IPS-15b (cell line): ENCODE measurements around the gene DNAJB2.

Experiments
- H3K27me3 ChIP-seq: one replicate; pipeline ENCODE4 v1.6.1; 2013; ENCODE audit warnings: low read length; ENCODE audit not compliant: control insufficient read depth, insufficient read depth
- H3K36me3 ChIP-seq: one replicate; pipeline ENCODE4 v1.6.1; 2013; ENCODE audit warnings: low read length; ENCODE audit not compliant: control insufficient read depth, insufficient read depth
- H3K4me1 ChIP-seq: one replicate; pipeline ENCODE4 v1.6.1; 2013; ENCODE audit warnings: mild to moderate bottlenecking, low read length; ENCODE audit not compliant: control insufficient read depth, insufficient read depth
- H3K4me3 ChIP-seq: one replicate; pipeline ENCODE4 v1.5.1; 2013; ENCODE audit warnings: low read depth, low read length
- H3K9ac ChIP-seq: one replicate; pipeline ENCODE4 v1.6.1; 2013; ENCODE audit warnings: low read depth, mild to moderate bottlenecking, low read length
- H3K9me3 ChIP-seq: one replicate; pipeline ENCODE4 v1.6.1; 2013; ENCODE audit warnings: mild to moderate bottlenecking, low read length; ENCODE audit not compliant: control insufficient read depth, insufficient read depth

Gene DNAJB2

DNA sequence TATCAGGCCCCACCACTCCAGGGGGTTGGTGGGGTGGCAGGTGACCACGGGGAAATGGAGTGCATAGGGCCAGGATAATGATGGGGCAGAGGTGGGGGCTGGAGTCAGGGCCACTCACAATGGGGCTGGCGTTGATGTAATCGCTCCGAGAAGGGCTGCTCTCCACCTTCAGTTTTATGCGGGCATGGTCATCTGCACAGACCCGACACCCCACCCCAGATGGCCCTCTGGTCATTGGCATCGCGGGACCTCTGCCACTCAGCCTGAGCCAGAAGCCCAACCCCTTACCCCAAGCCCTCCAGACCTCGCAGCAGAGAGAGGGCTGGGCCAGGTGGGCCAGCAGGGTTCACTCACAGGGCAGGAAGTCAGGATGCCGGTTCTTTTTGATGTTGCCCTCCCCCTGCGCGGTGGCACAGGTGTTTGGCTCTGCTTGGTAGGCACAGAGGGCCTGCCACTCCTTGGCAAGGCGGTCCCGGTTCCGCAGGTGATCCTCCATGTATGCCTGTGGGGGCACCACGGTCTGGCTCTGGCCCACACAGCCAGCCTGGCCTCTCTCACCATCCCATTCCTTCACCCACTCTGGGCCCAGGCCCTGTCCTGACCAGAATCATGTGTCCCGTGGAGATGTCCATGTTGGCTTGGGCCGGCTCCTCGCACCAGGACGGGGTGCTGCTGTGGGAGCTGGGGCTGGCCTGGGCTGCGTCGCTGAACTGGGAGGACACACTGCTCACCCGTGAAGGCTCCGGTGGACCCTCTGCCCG is 17.6 kb downstream of the DNAJB2 start:
- no peak overlapping the region for H3K9ac ChIP-seq

DNA sequence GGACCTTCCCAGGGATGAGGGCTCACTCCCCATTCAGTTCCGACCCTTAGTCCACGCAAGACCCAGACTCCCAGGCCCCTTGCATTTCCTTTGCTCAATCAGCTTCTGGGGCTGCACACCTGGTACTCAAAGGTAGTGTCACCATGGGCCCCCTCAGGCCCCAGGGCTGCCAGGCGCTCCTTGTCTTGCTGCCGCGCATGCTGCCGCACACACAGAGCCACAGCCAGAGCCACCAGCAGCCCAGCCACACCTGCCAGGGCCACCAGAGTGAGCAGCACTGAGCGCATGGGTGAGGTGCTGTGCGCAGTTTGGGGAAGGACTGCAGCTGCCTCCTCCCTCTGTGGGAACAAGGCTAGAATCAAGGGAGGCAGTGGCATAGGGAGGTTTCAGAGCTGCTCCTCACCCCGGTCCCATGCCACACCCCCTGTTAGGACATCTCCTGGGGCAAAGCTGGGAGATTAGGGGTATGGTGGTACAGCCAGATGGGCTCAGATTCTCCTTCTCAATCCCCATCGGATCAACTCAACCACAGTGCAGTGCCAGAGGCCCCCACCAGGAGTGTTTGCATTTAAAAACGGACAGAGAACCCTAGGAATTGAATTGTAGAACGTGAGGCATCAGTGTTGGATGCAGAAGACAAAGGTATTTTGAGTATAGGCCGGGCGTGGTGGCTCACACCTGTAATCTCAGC is 18.7 kb downstream of the DNAJB2 start:
- Histone ChIP-seq H3K9me3 (no peaks in the 10 kb centered on the region), H3K9ac (no peak overlapping the region), H3K27me3 (peaks cover 30% of the 10 kb centered on the region), H3K36me3 (peaks cover 3% of the 10 kb centered on the region), H3K4me3 (no peak overlapping the region), H3K4me1 (no peaks in the 10 kb centered on the region)

More for the DNA sequence above, 17.6 kb downstream of the DNAJB2 start:
- no peaks in the 10 kb centered on the region for H3K4me1 ChIP-seq
- no peak overlapping the region for H3K4me3 ChIP-seq
- H3K27me3 ChIP-seq = peaks cover 30% of the 10 kb centered on the region
- H3K9me3 ChIP-seq = no peaks in the 10 kb centered on the region
- peaks cover 3% of the 10 kb centered on the region for H3K36me3 ChIP-seq

DNA sequence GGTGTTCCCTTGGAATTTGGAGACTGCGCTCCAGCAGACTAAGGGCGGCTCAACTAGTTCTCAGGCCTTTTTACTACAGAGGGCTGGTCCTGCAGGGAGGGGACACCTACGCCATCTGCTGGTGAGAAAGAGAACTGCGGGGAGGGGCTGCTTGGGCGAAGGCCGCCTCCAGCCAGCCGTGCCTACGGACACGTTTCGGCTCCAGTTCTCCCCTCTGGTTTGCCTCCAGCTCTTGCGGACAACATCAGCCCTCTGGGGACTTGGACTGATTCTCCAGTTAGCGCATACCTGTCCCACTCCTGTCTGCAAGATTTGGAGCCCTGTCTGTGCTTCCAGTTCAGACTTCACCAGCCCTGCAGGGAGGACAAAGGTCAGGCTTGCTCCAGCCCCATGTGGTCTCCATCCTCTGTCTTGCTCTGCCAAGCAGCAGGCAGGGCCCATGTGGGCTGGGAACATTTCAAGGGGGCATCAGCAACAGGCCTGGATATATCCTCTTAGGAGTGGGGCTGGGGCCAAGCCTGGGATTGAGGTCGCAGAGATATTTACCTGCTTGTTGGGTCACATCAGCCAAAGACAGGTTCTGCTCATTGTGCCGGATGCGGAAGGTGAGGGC is 19.7 kb downstream of the DNAJB2 start:
- H3K9ac ChIP-seq = no peak overlapping the region
- H3K4me1 ChIP-seq = no peaks in the 10 kb centered on the region
- H3K27me3 ChIP-seq = peaks cover 23% of the 10 kb centered on the region
- H3K36me3 ChIP-seq = peaks cover 3% of the 10 kb centered on the region
- H3K4me3 ChIP-seq = no peak overlapping the region
- H3K9me3 ChIP-seq = no peaks in the 10 kb centered on the region

DNA sequence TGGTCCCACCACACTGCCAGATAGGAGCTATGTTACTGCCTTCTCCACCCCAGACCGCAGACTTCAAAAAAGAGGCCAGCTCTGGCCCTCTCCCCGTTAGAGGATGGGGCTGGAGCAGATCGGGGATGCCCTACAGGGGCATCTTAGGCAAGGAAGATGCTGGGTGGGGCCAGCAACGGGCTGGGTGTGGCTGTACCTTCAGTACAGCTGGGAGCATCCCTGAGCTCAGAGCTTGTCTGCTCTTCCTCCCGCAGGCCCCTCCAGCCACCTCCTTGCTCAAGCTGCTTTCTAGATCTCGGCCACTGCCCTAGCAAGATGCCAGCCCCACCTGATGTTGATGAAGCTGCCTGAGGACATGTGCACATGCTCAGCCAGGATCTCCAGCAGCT is 20.2 kb downstream of the DNAJB2 start:
- Histone ChIP-seq H3K36me3 (peaks cover 3% of the 10 kb centered on the region), H3K9me3 (no peaks in the 10 kb centered on the region), H3K9ac (no peak overlapping the region), H3K27me3 (peaks cover 19% of the 10 kb centered on the region), H3K4me1 (no peaks in the 10 kb centered on the region), H3K4me3 (no peak overlapping the region)

DNA sequence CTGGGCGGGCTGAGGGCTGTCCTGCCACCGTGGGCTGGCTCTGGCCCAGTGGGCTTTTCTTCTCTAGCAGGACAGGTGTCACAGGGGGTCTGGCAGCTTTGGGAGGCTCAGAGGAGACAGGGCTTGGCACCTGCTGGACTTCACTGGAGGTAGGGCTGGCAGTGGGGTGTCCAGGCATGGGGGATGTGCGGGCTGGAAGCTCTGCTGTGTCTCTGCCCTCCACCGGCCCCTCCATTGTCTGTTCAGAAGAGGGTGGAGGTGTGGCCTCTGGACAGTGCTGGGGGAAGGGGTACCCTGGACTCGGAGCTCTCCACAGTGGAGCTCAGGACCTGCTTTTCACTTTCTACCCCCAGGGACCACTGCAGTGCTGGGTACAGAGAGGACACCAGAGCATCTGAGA is 20.9 kb downstream of the DNAJB2 start:
- Histone ChIP-seq H3K4me1 (no peaks in the 10 kb centered on the region), H3K9me3 (no peaks in the 10 kb centered on the region), H3K4me3 (no peak overlapping the region), H3K36me3 (peaks cover 3% of the 10 kb centered on the region), H3K27me3 (peaks cover 19% of the 10 kb centered on the region), H3K9ac (no peak overlapping the region)

DNA sequence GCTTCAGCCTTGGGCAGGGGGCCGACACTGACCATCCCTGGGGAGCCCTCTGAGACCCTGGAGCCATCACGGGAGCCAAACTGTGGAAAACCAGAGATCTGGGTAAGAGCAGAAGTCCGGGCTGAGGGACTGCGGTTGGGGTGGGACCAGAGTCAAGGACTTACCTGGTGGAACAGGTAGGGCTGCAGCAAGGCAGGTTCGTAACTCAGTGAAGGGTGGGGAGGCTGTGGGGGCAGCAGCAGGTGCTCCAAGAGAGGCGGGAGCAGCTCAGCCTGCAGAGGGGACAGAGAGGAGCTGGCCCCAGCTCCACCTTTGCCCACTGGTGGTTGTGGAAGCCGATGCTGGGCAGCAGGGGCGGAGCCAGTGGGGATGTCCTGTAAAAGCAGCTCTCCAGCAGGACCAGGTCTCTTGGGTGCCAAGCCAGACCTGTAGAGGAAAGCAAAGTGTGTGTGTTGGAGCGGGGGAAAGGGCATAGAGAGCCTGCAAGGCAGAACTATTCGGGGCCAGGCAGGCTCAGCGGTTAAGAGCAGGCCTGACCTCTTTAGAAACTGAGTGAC is 23.3 kb downstream of the DNAJB2 start:
- Histone ChIP-seq H3K4me1 (peaks cover 1% of the 10 kb centered on the region), H3K9ac (no peak overlapping the region), H3K36me3 (no peaks in the 10 kb centered on the region), H3K4me3 (no peak overlapping the region), H3K9me3 (no peaks in the 10 kb centered on the region), H3K27me3 (peaks cover 16% of the 10 kb centered on the region)

DNA sequence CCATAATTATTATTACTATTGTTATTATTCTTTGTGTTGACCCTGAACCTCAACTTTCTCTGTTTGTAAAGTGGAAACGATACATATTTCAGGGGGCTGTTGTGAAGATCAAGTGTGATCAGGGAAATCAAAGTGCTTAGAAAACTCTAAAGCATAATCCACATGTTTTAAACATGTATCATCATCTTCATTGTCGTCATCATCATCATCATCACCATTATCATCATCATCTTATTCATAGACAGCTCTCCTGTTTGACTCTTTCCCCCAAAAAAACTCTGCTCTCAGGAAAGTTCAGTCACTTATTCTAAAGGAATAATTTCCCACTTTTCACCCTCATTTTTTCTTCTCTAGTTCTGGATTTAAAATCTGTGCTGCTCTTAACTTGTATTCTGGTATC is 25.1 kb downstream of the DNAJB2 start:
- H3K9ac ChIP-seq = no peak overlapping the region
- H3K4me1 ChIP-seq = peaks cover 7% of the 10 kb centered on the region
- no peaks in the 10 kb centered on the region for H3K36me3 ChIP-seq
- peaks cover 21% of the 10 kb centered on the region for H3K27me3 ChIP-seq
- no peaks in the 10 kb centered on the region for H3K9me3 ChIP-seq
- no peak overlapping the region for H3K4me3 ChIP-seq

DNA sequence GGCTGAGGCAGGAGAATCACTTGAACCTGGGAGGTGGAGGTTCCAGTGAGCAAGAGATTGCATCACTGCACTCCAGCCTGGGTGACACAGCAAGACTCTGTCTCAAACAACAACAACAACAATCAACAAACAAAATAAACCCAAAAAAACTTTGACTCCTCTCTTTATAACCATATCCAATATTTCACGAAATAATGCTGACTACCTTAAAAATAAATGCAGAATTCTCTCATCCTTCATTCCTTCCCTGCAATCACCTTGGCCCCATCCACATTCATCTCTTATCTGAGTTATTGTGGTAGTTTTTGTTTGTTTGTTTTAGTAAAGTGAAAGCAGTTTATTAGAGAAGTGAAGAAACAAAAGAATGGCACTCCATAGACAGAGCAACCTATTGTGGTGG is 26.9 kb downstream of the DNAJB2 start:
- Histone ChIP-seq H3K27me3 (peaks cover 24% of the 10 kb centered on the region), H3K4me3 (no peak overlapping the region), H3K9ac (no peak overlapping the region), H3K4me1 (peaks cover 16% of the 10 kb centered on the region), H3K9me3 (no peaks in the 10 kb centered on the region), H3K36me3 (no peaks in the 10 kb centered on the region)

DNA sequence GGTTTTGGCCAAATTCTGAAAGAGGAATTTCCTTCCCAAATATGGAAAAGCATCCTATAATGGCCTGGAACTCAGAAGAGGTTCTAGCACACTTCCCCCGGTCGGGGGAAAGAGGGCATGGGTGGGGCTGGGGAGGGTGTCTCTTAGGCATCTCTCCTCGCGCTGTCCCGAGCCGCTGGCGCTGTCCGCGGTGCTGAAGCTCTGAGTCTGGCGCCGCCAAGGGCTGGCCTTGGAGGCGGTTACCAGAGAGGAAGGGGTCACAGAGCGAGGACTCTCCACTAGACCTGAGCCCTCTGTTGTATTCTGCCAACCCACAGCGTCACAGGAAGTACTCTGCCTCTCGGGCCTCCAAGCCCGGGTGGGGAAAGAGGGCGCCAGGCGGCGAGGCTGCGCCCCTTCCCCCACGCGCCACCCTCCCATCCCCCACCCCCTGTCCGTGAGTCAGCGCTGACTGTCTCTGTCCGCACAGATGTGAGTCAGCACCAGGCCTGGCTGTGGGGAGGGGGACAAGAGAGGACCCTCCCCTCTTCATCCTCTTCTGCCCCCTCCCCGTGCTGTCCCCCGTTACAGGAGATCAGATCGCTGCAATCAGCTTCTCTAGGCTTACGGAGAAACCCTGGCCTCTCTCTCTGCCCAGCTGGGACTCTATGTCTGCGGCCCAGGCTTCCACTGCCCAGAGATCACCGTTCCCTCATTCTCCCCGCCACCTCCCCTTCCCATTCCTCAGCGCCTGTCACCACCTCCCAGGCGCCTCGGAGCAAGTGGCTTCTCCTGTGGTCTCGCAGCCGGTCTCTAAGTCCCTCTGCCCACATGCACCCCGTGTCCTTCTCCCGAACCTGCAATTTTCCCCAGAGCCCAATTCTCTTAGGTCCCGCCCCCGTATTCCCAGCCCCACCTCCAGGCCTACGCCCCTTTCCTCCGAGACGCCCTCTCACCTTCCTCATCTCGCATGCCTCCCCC is 29.3 kb downstream of the DNAJB2 start:
- Histone ChIP-seq H3K36me3 (no peaks in the 10 kb centered on the region), H3K4me3 (peak overlapping the region; percentile 75), H3K27me3 (peaks cover 23% of the 10 kb centered on the region), H3K9ac (no peak overlapping the region), H3K4me1 (peaks cover 16% of the 10 kb centered on the region), H3K9me3 (no peaks in the 10 kb centered on the region)

DNA sequence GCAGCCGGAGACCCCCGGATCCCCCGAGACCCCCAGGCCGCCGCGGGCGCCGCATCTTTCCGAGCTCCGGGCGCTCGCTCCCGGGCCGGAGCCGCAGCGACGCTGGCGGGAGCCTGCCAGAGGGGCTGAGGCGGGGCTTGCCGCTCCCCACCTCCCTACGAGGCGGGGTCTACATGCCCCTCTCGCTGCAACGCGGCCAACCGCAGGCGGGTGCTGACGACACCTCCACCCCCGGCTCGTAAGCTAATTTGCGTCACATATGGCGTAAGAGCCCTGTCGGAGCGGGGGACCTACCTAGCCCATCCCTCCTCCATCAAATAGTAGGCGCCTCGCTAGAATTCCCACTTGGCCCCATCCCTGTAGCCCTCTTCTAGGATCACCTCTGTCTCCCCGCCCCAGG is 30.1 kb downstream of the DNAJB2 start, which contains the start of gene PTPRN:
PTPRN (minus strand) TSS at position 124 of the 400 bp plus-strand sequence; CDS start at position 55, 69 bp downstream.
- H3K4me3 ChIP-seq = peak within 1 kb of the TSS; percentile 75
- H3K36me3 ChIP-seq = no peaks in the 10 kb centered on the region
- H3K9me3 ChIP-seq = no peaks in the 10 kb centered on the region
- peaks cover 16% of the 10 kb centered on the region for H3K4me1 ChIP-seq
- H3K9ac ChIP-seq = no peak within 1 kb of the TSS
- H3K27me3 ChIP-seq = peaks cover 23% of the 10 kb centered on the region
